Thyroid gland (tissue), 4 donors: Measurements from ENCODE around the gene WDR5B. TPM values are rescaled to one million over a fixed set of nuclear protein-coding genes. Genes with fewer than 3 reads are reported as not detected.

ENCODE experiments used
- DNase-seq, 2 donors: peaks; one replicate each; pipeline ENCODE4 v3.0.0-alpha.2; 2019
- H3K27ac ChIP-seq, 3 donors: fragments of 200-600 bp; sonication (generic); 1 replicate in 2 of 3; 2 replicates in 1 of 3; pipeline ENCODE4 v1.5.1; 2016 to 2019; ENCODE audit warnings: mild to moderate bottlenecking in 1 of 3, moderate library complexity in 1 of 3
- H3K27me3 ChIP-seq: fragments of 200-600 bp; sonication (generic); one replicate; pipeline ENCODE4 v1.5.1; 2019
- H3K36me3 ChIP-seq, 2 donors: fragments of 200-600 bp; sonication (generic); one replicate each; pipeline ENCODE4 v1.5.1; 2016 to 2019
- H3K4me1 ChIP-seq, 2 donors: fragments of 200-600 bp; sonication (generic); one replicate each; pipeline ENCODE4 v1.5.1; 2017 to 2019
- H3K4me3 ChIP-seq, 3 donors: fragments of 200-600 bp; sonication (generic); replicated peaks in 1 of 3; 1 replicate in 2 of 3; 2 replicates in 1 of 3; pipeline ENCODE4 v1.5.1; 2016; ENCODE audit warnings: mild to moderate bottlenecking in 1 of 3
- H3K9me3 ChIP-seq: fragments of 200-600 bp; sonication (generic); one replicate; pipeline ENCODE4 v1.5.1; 2017
- POLR2A ChIP-seq, 2 donors: fragments of 450-650 bp; IDR thresholded peaks; one replicate each; pipeline ENCODE4 v1.6.1; 2017; ENCODE audit warnings: antibody characterized with exemption in 2 of 2, mild to moderate bottlenecking in 2 of 2, moderate library complexity in 1 of 2
- WGBS, 2 donors: methylation state at CpG; one replicate each; pipeline ENCODE4 v1.1.5; 2017; 5-methylcytosine and 5-hydroxymethylcytosine counted together
- intact Hi-C: fragments of 100-400 bp; cut with DNase I; formaldehyde crosslinking; loops from one replicate; pipeline ENCODE4 v1.15.1; 2023
- total RNA-seq, 4 donors: library from RNA; depleted of rRNA; stranded (reverse); fragments of >200 nt; gene quantifications; one replicate each; pipeline ENCODE4 v1.2.3, GENCODE V29; 2016
- TF ChIP-seq, protein P1 (sequence below), 6 experiments: fragments of 200-600 bp in 3 of 6; fragments of 450-650 bp in 3 of 6; sonication (generic) in 3 of 6; IDR thresholded peaks; one replicate each; pipeline ENCODE4 v1.5.1; 2016 to 2019; ENCODE audit warnings: antibody characterized with exemption in 6 of 6, mild to moderate bottlenecking in 2 of 6, inconsistent platforms in 1 of 6, moderate library complexity in 1 of 6

The WDR5B gene
- total RNA-seq, 4 donors from 2014 or later, result 8.6 to 10.7 (median 9.3) TPM

DNA sequence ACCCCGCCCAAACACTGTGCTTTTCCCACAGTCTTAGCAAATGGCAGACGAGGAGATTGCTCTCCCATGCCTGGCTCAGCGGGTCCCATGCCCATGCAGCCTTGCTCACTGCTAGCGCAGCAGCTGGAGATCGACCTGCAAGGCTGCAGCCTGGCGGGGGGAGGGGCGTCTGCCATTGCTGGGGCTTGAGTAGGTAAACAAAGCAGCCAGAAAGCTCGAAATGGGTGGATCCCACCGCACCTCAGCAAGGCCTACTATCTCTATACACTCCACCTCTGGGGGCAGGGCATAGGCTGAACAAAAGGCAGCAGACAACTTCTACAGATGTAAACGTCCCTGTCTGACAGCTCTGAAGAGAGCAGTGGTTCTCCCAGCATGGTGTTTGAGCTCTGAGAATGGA, 27.2 kb upstream of the WDR5B start:
- intact Hi-C loops, result no loop called here
- no peak for TF ChIP-seq POLR2A (IDR thresholded peaks at IDR 0.05)
- TF ChIP-seq, protein P1, sequence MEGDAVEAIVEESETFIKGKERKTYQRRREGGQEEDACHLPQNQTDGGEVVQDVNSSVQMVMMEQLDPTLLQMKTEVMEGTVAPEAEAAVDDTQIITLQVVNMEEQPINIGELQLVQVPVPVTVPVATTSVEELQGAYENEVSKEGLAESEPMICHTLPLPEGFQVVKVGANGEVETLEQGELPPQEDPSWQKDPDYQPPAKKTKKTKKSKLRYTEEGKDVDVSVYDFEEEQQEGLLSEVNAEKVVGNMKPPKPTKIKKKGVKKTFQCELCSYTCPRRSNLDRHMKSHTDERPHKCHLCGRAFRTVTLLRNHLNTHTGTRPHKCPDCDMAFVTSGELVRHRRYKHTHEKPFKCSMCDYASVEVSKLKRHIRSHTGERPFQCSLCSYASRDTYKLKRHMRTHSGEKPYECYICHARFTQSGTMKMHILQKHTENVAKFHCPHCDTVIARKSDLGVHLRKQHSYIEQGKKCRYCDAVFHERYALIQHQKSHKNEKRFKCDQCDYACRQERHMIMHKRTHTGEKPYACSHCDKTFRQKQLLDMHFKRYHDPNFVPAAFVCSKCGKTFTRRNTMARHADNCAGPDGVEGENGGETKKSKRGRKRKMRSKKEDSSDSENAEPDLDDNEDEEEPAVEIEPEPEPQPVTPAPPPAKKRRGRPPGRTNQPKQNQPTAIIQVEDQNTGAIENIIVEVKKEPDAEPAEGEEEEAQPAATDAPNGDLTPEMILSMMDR (IDR thresholded peaks at IDR 0.05), result no peak
- H3K27me3 ChIP-seq, result no peaks in the 10 kb centered on the region
- WGBS, 2 donors, result 68 to 75% methylated on average over 10 of the region's 10 CpGs
- H3K9me3 ChIP-seq, result no peaks in the 10 kb centered on the region
- no peak for DNase-seq
- H3K27ac ChIP-seq, result no peak overlapping the region
- H3K4me1 ChIP-seq, result no peaks in the 10 kb centered on the region
- no peak overlapping the region for H3K4me3 ChIP-seq
- H3K36me3 ChIP-seq, result peaks cover 23 to 34% of the 10 kb centered on the region in 2 donors

DNA sequence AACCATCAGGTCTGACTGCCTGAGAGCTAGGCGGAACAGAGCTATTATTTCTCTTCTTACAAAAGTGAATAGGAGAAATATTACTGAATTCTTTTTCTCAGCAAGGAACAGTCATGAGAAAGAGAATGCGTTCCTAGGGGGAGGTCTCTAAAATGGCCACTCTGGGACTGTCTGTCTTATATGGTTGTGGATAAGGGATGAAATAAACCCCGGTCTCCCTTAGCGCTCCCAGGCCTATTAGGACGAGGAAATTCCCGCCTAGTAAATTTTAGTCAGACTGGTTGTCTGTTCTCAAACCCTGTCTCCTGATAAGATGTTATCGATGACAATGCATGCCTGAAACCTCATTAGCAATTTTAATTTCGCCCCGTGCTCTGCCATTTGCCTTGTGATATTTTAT, 20.1 kb upstream of the WDR5B start:
- no peaks in the 10 kb centered on the region for H3K27me3 ChIP-seq
- intact Hi-C loops, result no loop called here
- no peak for TF ChIP-seq POLR2A (IDR thresholded peaks at IDR 0.05)
- TF ChIP-seq, protein P1 (IDR thresholded peaks at IDR 0.05), result no peak
- H3K9me3 ChIP-seq, result no peaks in the 10 kb centered on the region
- peaks cover 35 to 49% of the 10 kb centered on the region in 2 donors for H3K36me3 ChIP-seq
- no peak overlapping the region for H3K4me3 ChIP-seq
- WGBS, 2 donors, result 98 to 99% methylated on average over 9 of the region's 9 CpGs
- DNase-seq, result no peak
- H3K4me1 ChIP-seq, result no peaks in the 10 kb centered on the region
- H3K27ac ChIP-seq, result no peak overlapping the region

DNA sequence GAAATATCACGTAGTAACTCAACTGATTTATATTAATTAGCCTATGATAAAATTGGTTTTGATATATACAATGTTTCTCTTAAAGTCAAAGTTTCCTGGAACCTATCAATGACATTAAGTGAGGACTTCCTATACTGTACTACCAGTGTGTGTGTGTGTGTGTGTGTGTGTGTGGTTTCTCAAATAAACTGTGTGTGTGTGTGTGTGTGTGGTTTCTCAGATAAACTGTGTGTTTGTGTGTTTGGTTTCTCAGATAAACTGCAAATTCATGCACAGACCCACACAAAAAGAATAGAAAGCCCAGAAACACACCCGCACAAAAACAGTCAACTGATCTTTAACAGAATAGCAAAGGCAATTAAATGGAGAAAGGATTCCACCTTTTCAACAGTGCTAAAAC, 14.5 kb upstream of the WDR5B start:
- Histone ChIP-seq H3K36me3 (peaks cover 23 to 24% of the 10 kb centered on the region in 2 donors), H3K4me1 (no peaks in the 10 kb centered on the region), H3K27me3 (no peaks in the 10 kb centered on the region), H3K4me3 (no peak overlapping the region), H3K9me3 (no peaks in the 10 kb centered on the region), H3K27ac (no peak overlapping the region)
- 94 to 99% methylated on average over 2 of the region's 2 CpGs for WGBS, 2 donors
- DNase-seq, result no peak
- intact Hi-C loops, result no loop called here
- TF ChIP-seq, protein P1 (IDR thresholded peaks at IDR 0.05), result no peak
- TF ChIP-seq POLR2A (IDR thresholded peaks at IDR 0.05), result no peak

DNA sequence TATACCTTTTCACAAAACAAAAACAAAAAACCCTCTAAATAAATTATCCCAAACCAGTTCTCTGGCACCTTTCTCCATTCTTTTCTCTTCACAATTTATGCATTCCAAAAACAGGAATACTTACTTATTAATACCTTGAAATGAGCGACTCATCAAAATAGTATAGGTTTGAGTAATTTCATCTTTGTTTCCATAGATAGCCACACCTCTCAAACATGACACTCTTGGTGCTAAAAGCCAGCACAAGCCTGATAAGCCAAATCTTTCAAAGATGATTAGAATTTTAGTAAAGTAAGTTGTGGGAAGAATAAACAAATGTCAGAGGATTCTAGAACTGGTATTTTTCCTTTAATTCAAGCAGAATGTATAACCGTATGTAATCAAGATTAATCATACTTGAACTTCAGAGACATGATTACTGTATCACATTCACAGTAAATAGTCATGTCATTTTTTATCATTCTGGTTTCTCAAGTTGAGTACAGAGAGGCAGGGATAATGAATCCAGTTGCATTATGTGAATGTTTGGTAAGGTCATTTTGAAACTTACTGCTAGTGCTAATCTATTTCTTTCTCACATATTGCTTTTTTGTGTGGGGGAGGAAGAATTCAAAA, 12.1 kb upstream of the WDR5B start:
- no peaks in the 10 kb centered on the region for H3K4me1 ChIP-seq
- DNase-seq, result no peak
- no peak overlapping the region for H3K27ac ChIP-seq
- no peaks in the 10 kb centered on the region for H3K9me3 ChIP-seq
- intact Hi-C loops, result no loop called here
- H3K27me3 ChIP-seq, result no peaks in the 10 kb centered on the region
- WGBS, 2 donors, result 86 to 96% methylated on average over 2 of the region's 2 CpGs
- H3K4me3 ChIP-seq, result no peak overlapping the region
- TF ChIP-seq, protein P1 (IDR thresholded peaks at IDR 0.05), result no peak
- no peak for TF ChIP-seq POLR2A (IDR thresholded peaks at IDR 0.05)
- peaks cover 20 to 26% of the 10 kb centered on the region in 2 donors for H3K36me3 ChIP-seq

DNA sequence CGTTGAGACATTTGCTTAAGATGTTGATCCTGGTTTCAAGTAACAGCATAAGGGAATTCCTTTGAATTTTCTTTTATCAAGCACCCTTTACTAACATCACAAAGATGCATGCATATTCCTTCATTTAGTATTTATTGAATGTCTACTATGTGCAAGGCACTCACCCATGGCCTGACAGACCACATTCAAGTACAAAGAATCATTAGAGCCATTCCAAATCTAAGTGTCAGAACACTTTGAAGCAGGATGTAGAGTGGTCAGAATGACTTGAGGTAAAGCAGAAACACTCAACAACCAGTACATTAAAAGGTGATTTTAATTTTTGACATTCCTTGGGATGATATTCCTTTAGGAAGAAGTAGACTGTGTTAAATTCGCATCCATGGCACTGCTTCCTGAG, 6.0 kb upstream of the WDR5B start:
- Histone ChIP-seq H3K27ac (no peak overlapping the region), H3K4me3 (no peak overlapping the region), H3K4me1 (peaks cover 0 to 10% of the 10 kb centered on the region in 2 donors), H3K9me3 (no peaks in the 10 kb centered on the region), H3K36me3 (peaks cover 19% of the 10 kb centered on the region in 2 donors), H3K27me3 (no peaks in the 10 kb centered on the region)
- DNase-seq, result no peak
- intact Hi-C loops, result no loop called here
- 90 to 95% methylated on average over 2 of the region's 2 CpGs for WGBS, 2 donors
- TF ChIP-seq, protein P1 (IDR thresholded peaks at IDR 0.05), result no peak
- TF ChIP-seq POLR2A (IDR thresholded peaks at IDR 0.05), result no peak
